ENCODE data around the gene ZNF638.

Gene ZNF638

DNA sequence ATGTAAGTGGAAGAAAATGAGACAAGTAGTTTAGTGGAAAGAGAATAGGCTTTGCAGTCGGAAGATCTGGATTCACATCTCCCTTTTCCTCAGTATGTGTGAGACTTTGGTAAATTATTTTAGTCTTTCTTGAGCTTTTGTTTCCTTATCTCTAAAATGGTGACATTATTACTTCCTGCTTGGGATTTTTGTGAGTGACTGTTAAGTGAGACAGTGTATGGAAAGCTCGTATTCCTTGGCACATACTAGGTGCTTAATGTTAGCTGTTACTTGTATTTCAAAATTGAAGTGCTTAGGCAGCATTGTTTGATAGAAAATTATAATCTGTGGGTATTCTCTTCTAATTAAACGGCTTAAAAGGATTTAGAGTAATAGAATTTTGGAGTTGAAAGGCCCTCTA, 2.0 kb downstream of the ZNF638 start:
- TF ChIP-seq CTCF (IDR thresholded peaks at IDR 0.05; ENCODE audit: insufficient read depth, low read depth, low read length, missing control alignments): no peak
- DNase-seq (ENCODE audit: low read depth): no peak

GRCh38 chr2:71336384-71336783, 4.8 kb downstream of the ZNF638 start:
- no peak for TF ChIP-seq CTCF (IDR thresholded peaks at IDR 0.05; ENCODE audit: insufficient read depth, low read depth, low read length, missing control alignments)
- DNase-seq (ENCODE audit: low read depth): no peak
- no peak overlapping the region for H3K4me3 ChIP-seq (ENCODE audit: low read length)

More for the DNA sequence above, 2.0 kb downstream of the ZNF638 start:
- peak overlapping the region; percentile 90 for H3K4me3 ChIP-seq (ENCODE audit: low read length)

DNA sequence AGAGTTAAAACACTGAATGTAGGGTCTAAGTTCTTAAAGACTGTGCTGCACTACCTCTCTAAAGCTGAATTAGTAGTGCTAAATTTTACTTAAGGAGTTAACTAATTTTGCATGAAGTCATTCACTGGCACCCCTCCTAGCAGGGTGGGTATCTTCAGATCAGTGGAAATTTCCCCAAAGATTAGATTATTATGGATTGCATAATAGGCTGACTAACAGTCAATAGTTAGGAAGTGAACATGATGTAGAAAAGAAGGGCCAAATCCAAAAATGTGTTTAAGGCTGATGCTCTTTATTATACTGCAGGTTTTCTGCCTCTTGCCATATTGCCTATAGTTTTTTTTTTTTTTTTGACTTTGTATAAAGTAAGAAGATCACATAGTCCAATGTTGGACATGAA, 5.2 kb downstream of the ZNF638 start:
- no peak for TF ChIP-seq CTCF (IDR thresholded peaks at IDR 0.05; ENCODE audit: insufficient read depth, low read depth, low read length, missing control alignments)
- no peak overlapping the region for H3K4me3 ChIP-seq (ENCODE audit: low read length)
- no peak for DNase-seq (ENCODE audit: low read depth)

DNA sequence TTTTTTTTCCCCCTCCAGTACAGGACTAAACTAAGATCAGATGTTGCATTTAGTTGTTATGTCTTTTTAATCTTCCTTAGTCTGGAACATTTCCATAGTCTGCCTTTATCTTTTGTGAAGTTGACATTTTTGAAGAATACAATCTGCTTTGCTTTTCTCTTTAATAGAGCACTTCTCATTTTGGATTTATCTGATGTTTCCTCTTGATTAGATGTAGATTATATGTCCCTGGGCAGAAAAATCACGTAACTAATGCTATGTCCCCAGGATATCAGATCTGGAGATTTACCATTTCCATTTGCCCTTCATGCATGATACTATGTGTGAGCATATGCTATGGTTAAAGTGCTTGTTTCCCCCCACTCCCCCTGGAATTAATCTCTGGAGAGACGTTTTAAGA, 6.2 kb downstream of the ZNF638 start:
- no peak for TF ChIP-seq CTCF (IDR thresholded peaks at IDR 0.05; ENCODE audit: insufficient read depth, low read depth, low read length, missing control alignments)
- no peak overlapping the region for H3K4me3 ChIP-seq (ENCODE audit: low read length)

GRCh38 chr2:71339685-71340084, 8.1 kb downstream of the ZNF638 start:
- no peak for TF ChIP-seq CTCF (IDR thresholded peaks at IDR 0.05; ENCODE audit: insufficient read depth, low read depth, low read length, missing control alignments)
- no peak for DNase-seq (ENCODE audit: low read depth)
- no peak overlapping the region for H3K4me3 ChIP-seq (ENCODE audit: low read length)

More for the DNA sequence above, 6.2 kb downstream of the ZNF638 start:
- DNase-seq (ENCODE audit: low read depth): no peak

- no peak overlapping the region for H3K4me3 ChIP-seq (ENCODE audit: low read length)
- TF ChIP-seq CTCF (IDR thresholded peaks at IDR 0.05; ENCODE audit: insufficient read depth, low read depth, low read length, missing control alignments): no peak
Observed at GRCh38 chr2:71340176-71340575, 8.6 kb downstream of the ZNF638 start.

GRCh38 chr2:71341645-71342044, 10.1 kb downstream of the ZNF638 start:
- no peak overlapping the region for H3K4me3 ChIP-seq (ENCODE audit: low read length)
- no peak for DNase-seq (ENCODE audit: low read depth)
- no peak for TF ChIP-seq CTCF (IDR thresholded peaks at IDR 0.05; ENCODE audit: insufficient read depth, low read depth, low read length, missing control alignments)

More at GRCh38 chr2:71340176-71340575, 8.6 kb downstream of the ZNF638 start:
- no peak for DNase-seq (ENCODE audit: low read depth)
